IMR-90 (cell line): ENCODE results near the gene TSPAN32. TPM values are rescaled to one million over a fixed set of nuclear protein-coding genes. Genes with fewer than 3 reads are reported as not detected.

Experiments used
- ATAC-seq: fragments of 200-7000 bp; cut with Tn5 transposase; 2 replicates; pipeline ENCODE4 v1.9.1; 2020; ENCODE audit warnings: low read depth, mild to moderate bottlenecking, moderate library complexity
- BruUV-seq: library from RNA; stranded (reverse); fragments of 400-500 nt; replicated peaks from 2 replicates; lab custom pipeline; 2021; lab: Mats Ljungman, UMichigan
- CTCF ChIA-PET: fragments of 300-600 bp; formaldehyde crosslinking; extraction: SDS; loops from one replicate; lab custom pipeline; 2021; ENCODE audit warnings: antibody characterized with exemption; lab: Yijun Ruan, JAX
- POLR2A ChIA-PET: fragments of 300-600 bp; sonication (Branson Sonifier 250); formaldehyde crosslinking; loops from one replicate; lab custom pipeline; 2022; ENCODE audit warnings: antibody characterized with exemption; ENCODE audit not compliant: unreplicated experiment; lab: Charles Lee
- DNase-seq: peaks from one replicate; pipeline ENCODE4 v3.0.0; 2013
- H2AFZ ChIP-seq: replicated peaks from 2 replicates; pipeline ENCODE3; 2013; ENCODE audit warnings: low read length, mild to moderate bottlenecking; ENCODE audit not compliant: poor library complexity
- H2AK5ac ChIP-seq: 2 replicates; pipeline ENCODE4 v1.6.1; 2013; ENCODE audit warnings: low read depth, low read length, inconsistent platforms
- H2AK9ac ChIP-seq: replicated peaks from 2 replicates; pipeline ENCODE3; 2013; ENCODE audit warnings: mild to moderate bottlenecking, low read depth, low read length, moderate library complexity; ENCODE audit not compliant: poor library complexity
- H2BK120ac ChIP-seq: 2 replicates; pipeline ENCODE4 v1.6.1; 2013; ENCODE audit warnings: low read depth, low read length, inconsistent platforms
- H2BK15ac ChIP-seq: 3 replicates; pipeline ENCODE4 v1.6.1; 2013; ENCODE audit warnings: low read depth, low read length, inconsistent platforms
- H2BK20ac ChIP-seq: 2 replicates; pipeline ENCODE4 v1.6.1; 2013; ENCODE audit warnings: low read depth, mild to moderate bottlenecking, inconsistent platforms, low read length, moderate library complexity
- H2BK5ac ChIP-seq: 2 replicates; pipeline ENCODE4 v1.6.1; 2013; ENCODE audit warnings: mild to moderate bottlenecking, low read depth, low read length, inconsistent platforms; ENCODE audit not compliant: poor library complexity, severe bottlenecking
- H3K14ac ChIP-seq: replicated peaks from 2 replicates; pipeline ENCODE4 v1.6.1; 2013; ENCODE audit warnings: low read depth, low read length, inconsistent platforms
- H3K18ac ChIP-seq: 2 replicates; pipeline ENCODE4 v1.6.1; 2013; ENCODE audit warnings: low read depth, low read length, control low read depth
- H3K23ac ChIP-seq: 2 replicates; pipeline ENCODE4 v1.6.1; 2013; ENCODE audit warnings: low read depth, low read length, inconsistent platforms
- H3K27ac ChIP-seq: 2 replicates; pipeline ENCODE4 v1.5.1; 2013; ENCODE audit warnings: mild to moderate bottlenecking, control low read depth, low read length; ENCODE audit not compliant: insufficient read depth
- H3K27me3 ChIP-seq: 2 replicates; pipeline ENCODE4 v1.6.1; 2013; ENCODE audit warnings: low read length; ENCODE audit not compliant: control insufficient read depth, insufficient read depth
- H3K36me3 ChIP-seq: 2 replicates; pipeline ENCODE4 v1.6.1; 2013; ENCODE audit warnings: low read length, mixed read lengths; ENCODE audit not compliant: control insufficient read depth, insufficient read depth
- H3K4ac ChIP-seq: 2 replicates; pipeline ENCODE4 v1.6.1; 2013; ENCODE audit warnings: low read depth, low read length, inconsistent platforms
- H3K4me1 ChIP-seq: 2 replicates; pipeline ENCODE4 v1.6.1; 2013; ENCODE audit warnings: low read length, mixed read lengths; ENCODE audit not compliant: control insufficient read depth, insufficient read depth
- H3K4me2 ChIP-seq: 2 replicates; pipeline ENCODE4 v1.6.1; 2013; ENCODE audit warnings: low read depth, mild to moderate bottlenecking, control low read depth, low read length, moderate library complexity
- H3K4me3 ChIP-seq: 2 replicates; pipeline ENCODE4 v1.5.1; 2013; ENCODE audit warnings: low read depth, mild to moderate bottlenecking, control low read depth, low read length, moderate library complexity; ENCODE audit not compliant: insufficient read depth
- H3K56ac ChIP-seq: 2 replicates; pipeline ENCODE4 v1.6.1; 2013; ENCODE audit warnings: low read length, inconsistent platforms; ENCODE audit not compliant: insufficient read depth; ENCODE audit errors: extremely low read depth
- H3K79me1 ChIP-seq, 2 experiments: 2 replicates each; pipeline ENCODE4 v1.6.1; 2013; ENCODE audit warnings: low read length in 2 of 2, inconsistent platforms in 1 of 2, low read depth in 1 of 2
- H3K9ac ChIP-seq: 2 replicates; pipeline ENCODE4 v1.6.1; 2013; ENCODE audit warnings: low read depth, low read length, control low read depth
- H3K9me1 ChIP-seq: 2 replicates; pipeline ENCODE4 v1.6.1; 2013; ENCODE audit warnings: low read length, inconsistent platforms; ENCODE audit not compliant: insufficient read depth
- H3K9me3 ChIP-seq: 2 replicates; pipeline ENCODE4 v1.6.1; 2013; ENCODE audit warnings: low read length; ENCODE audit not compliant: control insufficient read depth, insufficient read depth
- H4K20me1 ChIP-seq: 2 replicates; pipeline ENCODE4 v1.6.1; 2013; ENCODE audit warnings: low read length, inconsistent platforms; ENCODE audit not compliant: insufficient read depth
- H4K5ac ChIP-seq: 2 replicates; pipeline ENCODE4 v1.6.1; 2013; ENCODE audit warnings: mild to moderate bottlenecking, low read depth, low read length, control low read depth
- H4K8ac ChIP-seq, 2 experiments: 2 replicates each; pipeline ENCODE4 v1.6.1; 2013; ENCODE audit warnings: low read depth in 2 of 2, low read length in 2 of 2, control low read depth in 1 of 2, inconsistent platforms in 1 of 2
- H4K91ac ChIP-seq: 2 replicates; pipeline ENCODE4 v1.6.1; 2013; ENCODE audit warnings: low read depth, low read length, inconsistent platforms; ENCODE audit not compliant: insufficient read depth
- BHLHE40 ChIP-seq: fragments of 150-350 bp; IDR thresholded peaks from 2 replicates; pipeline ENCODE4 v1.6.1; 2016; ENCODE audit warnings: mild to moderate bottlenecking, low read depth, low read length
- CEBPB ChIP-seq: IDR thresholded peaks from 2 replicates; pipeline ENCODE4 v1.6.1; 2012; ENCODE audit warnings: low read depth, low read length, improper control_type of control experiment
- CHD1 ChIP-seq: IDR thresholded peaks from 2 replicates; pipeline ENCODE4 v1.6.1; 2012; ENCODE audit warnings: low read depth, low read length, improper control_type of control experiment
- ELK1 ChIP-seq: fragments of 150-350 bp; IDR thresholded peaks from 2 replicates; pipeline ENCODE4 v1.6.1; 2016; ENCODE audit warnings: low read depth, mild to moderate bottlenecking, low read length, moderate library complexity, borderline replicate concordance
- FOS ChIP-seq: fragments of 150-350 bp; IDR thresholded peaks from 2 replicates; pipeline ENCODE4 v1.6.1; 2016; ENCODE audit warnings: low read depth, low read length
- MAFK ChIP-seq: IDR thresholded peaks from 2 replicates; pipeline ENCODE4 v1.6.1; 2012; ENCODE audit warnings: low read depth, low read length, improper control_type of control experiment
- MAZ ChIP-seq: IDR thresholded peaks from 2 replicates; pipeline ENCODE4 v1.6.1; 2012; ENCODE audit warnings: low read depth, mild to moderate bottlenecking, low read length, improper control_type of control experiment, moderate library complexity, borderline replicate concordance
- MXI1 ChIP-seq: IDR thresholded peaks from 2 replicates; pipeline ENCODE4 v1.6.1; 2012; ENCODE audit warnings: low read depth, mild to moderate bottlenecking, low read length, moderate library complexity, borderline replicate concordance
- NFE2L2 ChIP-seq: fragments of 150-350 bp; IDR thresholded peaks from 2 replicates; pipeline ENCODE4 v1.6.1; 2016; ENCODE audit warnings: low read depth, mild to moderate bottlenecking, low read length
- POLR2A ChIP-seq: IDR thresholded peaks from 2 replicates; pipeline ENCODE4 v1.6.1; 2012; ENCODE audit warnings: mild to moderate bottlenecking, low read depth, low read length
- RAD21 ChIP-seq: IDR thresholded peaks from 2 replicates; pipeline ENCODE4 v1.6.1; 2012; ENCODE audit warnings: low read length, improper control_type of control experiment
- RCOR1 ChIP-seq: IDR thresholded peaks from 2 replicates; pipeline ENCODE4 v1.6.1; 2012; ENCODE audit warnings: mild to moderate bottlenecking, low read length, improper control_type of control experiment; ENCODE audit not compliant: insufficient replicate concordance
- RFX5 ChIP-seq: IDR thresholded peaks from 2 replicates; pipeline ENCODE4 v1.8.0; 2012; ENCODE audit warnings: low read depth, mild to moderate bottlenecking, low read length, moderate library complexity
- SMC3 ChIP-seq: fragments of 150-350 bp; IDR thresholded peaks from 2 replicates; pipeline ENCODE4 v1.6.1; 2016; ENCODE audit warnings: low read depth, mild to moderate bottlenecking, antibody characterized with exemption, low read length, moderate library complexity
- WGBS, 2 experiments: methylation state at CpG; one replicate each; pipeline versions ENCODE4 v1.1.5 to v1.1.7; 2013; ENCODE audit warnings: missing lambda C conversion rate in 2 of 2; ENCODE audit not compliant: insufficient read length in 1 of 2; ENCODE audit errors: extremely low coverage in 2 of 2; 5-methylcytosine and 5-hydroxymethylcytosine counted together
- dilution Hi-C: fragments of 300-500 bp; cut with HindIII; formaldehyde crosslinking; loops from one replicate; pipeline ENCODE4 v1.14.3; 2018; ENCODE audit warnings: low sequenced_read_pairs; ENCODE audit not compliant: unreplicated experiment
- in situ Hi-C: fragments of 300-500 bp; cut with MboI; formaldehyde crosslinking; loops from 3 replicates; pipeline ENCODE4 v1.14.3; 2019; ENCODE audit warnings: low sequenced_read_pairs, inconsistent platforms, mixed read lengths
- intact Hi-C: fragments of 100-400 bp; cut with micrococcal nuclease; formaldehyde crosslinking; loops from 2 replicates; pipeline ENCODE4 v1.10.0; 2022
- polyA plus RNA-seq, 3 experiments: library from polyadenylated mRNA; depleted of rRNA; stranded (reverse); fragments of >200 nt; gene quantifications; 2 replicates each; pipeline ENCODE4 v1.2.3, GENCODE V29; 2012; ENCODE audit warnings: low replicate concordance in 1 of 3
- total RNA-seq: library from RNA; depleted of rRNA; stranded (reverse); fragments of >200 nt; gene quantifications from 2 replicates; pipeline ENCODE4 v1.2.3, GENCODE V29; 2012
- TF ChIP-seq, protein P1 (sequence below): fragments of 150-350 bp; IDR thresholded peaks from 2 replicates; pipeline ENCODE4 v1.6.1; 2017; ENCODE audit warnings: mild to moderate bottlenecking, antibody characterized with exemption, low read length, low read depth
- TF ChIP-seq, protein P2 (sequence below): conservative IDR thresholded peaks from 2 replicates; pipeline ENCODE4 v1.5.1; 2012; ENCODE audit warnings: mild to moderate bottlenecking, low read depth, low read length, improper control_type of control experiment

TSPAN32 gene
- total and polyA plus RNA-seq, 2 of the 4 experiments (the other 2 are of a cell fraction): 0.07 TPM; not detected in 1

GRCh38 chr11:2272228-2272945 lies 29.4 kb upstream of the TSPAN32 start:
- ATAC-seq (no peak), DNase-seq (no peak)
- Histone ChIP-seq H4K20me1 (no peaks in the 10 kb centered on the region), H2BK120ac (no peak overlapping the region), H3K4me2 (no peak overlapping the region), H3K56ac (no peak overlapping the region), H3K36me3 (no peaks in the 10 kb centered on the region), H4K8ac (no peak overlapping the region), H3K4ac (no peak overlapping the region), H3K4me3 (no peak overlapping the region), H2AFZ (no peak overlapping the region), H3K18ac (no peak overlapping the region), H3K79me1 (no peaks in the 10 kb centered on the region), H3K9me1 (no peaks in the 10 kb centered on the region), H4K91ac (no peak overlapping the region), H2AK9ac (no peak overlapping the region), H3K27me3 (peaks cover 88% of the 10 kb centered on the region), H2BK20ac (no peak overlapping the region), H2AK5ac (no peak overlapping the region), H2BK5ac (no peak overlapping the region), H3K4me1 (no peaks in the 10 kb centered on the region), H4K5ac (no peak overlapping the region), H3K14ac (no peak overlapping the region), H2BK15ac (no peak overlapping the region), H3K9me3 (no peaks in the 10 kb centered on the region), H3K9ac (no peak overlapping the region), H3K27ac (no peak overlapping the region), H3K23ac (no peak overlapping the region)
- intact Hi-C loops (no loop called here), dilution Hi-C loops (no loop called here), in situ Hi-C loops (no loop called here)
- BruUV-seq: no TSS peak
- ChIA-PET CTCF (interaction anchor here (0.6 kb wide), 1 partner anchor 79 kb away, joined by 3 read pairs; no protein-coding TSS in a partner anchor), POLR2A (no interaction called here)
- TF ChIP-seq, protein P1, sequence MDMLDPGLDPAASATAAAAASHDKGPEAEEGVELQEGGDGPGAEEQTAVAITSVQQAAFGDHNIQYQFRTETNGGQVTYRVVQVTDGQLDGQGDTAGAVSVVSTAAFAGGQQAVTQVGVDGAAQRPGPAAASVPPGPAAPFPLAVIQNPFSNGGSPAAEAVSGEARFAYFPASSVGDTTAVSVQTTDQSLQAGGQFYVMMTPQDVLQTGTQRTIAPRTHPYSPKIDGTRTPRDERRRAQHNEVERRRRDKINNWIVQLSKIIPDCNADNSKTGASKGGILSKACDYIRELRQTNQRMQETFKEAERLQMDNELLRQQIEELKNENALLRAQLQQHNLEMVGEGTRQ: no peak
- TF ChIP-seq POLR2A: no peak
- no peak for TF ChIP-seq ELK1
- TF ChIP-seq MAZ: no peak
- TF ChIP-seq RFX5: no peak
- TF ChIP-seq SMC3: no peak
- no peak for TF ChIP-seq RAD21
- no peak for TF ChIP-seq MXI1
- TF ChIP-seq, protein P2, sequence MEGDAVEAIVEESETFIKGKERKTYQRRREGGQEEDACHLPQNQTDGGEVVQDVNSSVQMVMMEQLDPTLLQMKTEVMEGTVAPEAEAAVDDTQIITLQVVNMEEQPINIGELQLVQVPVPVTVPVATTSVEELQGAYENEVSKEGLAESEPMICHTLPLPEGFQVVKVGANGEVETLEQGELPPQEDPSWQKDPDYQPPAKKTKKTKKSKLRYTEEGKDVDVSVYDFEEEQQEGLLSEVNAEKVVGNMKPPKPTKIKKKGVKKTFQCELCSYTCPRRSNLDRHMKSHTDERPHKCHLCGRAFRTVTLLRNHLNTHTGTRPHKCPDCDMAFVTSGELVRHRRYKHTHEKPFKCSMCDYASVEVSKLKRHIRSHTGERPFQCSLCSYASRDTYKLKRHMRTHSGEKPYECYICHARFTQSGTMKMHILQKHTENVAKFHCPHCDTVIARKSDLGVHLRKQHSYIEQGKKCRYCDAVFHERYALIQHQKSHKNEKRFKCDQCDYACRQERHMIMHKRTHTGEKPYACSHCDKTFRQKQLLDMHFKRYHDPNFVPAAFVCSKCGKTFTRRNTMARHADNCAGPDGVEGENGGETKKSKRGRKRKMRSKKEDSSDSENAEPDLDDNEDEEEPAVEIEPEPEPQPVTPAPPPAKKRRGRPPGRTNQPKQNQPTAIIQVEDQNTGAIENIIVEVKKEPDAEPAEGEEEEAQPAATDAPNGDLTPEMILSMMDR: no peak
- no peak for TF ChIP-seq CHD1
- TF ChIP-seq FOS: no peak
- TF ChIP-seq RCOR1: no peak
- TF ChIP-seq BHLHE40: no peak
- no peak for TF ChIP-seq CEBPB
- TF ChIP-seq NFE2L2: no peak
- no peak for TF ChIP-seq MAFK
- WGBS, 2 experiments: 70% methylated on average over 17 of the region's 21 CpGs; no CpG with 5 or more reads in 1 of the 2 experiments
